Endothelial cell of umbilical vein (primary cell): ENCODE data around the gene IL4R.

Source experiments
- CTCF ChIP-seq, 2 donors: IDR thresholded peaks; 1 replicate in 1 of 2; 2 replicates in 1 of 2; pipeline ENCODE4 v1.5.1; 2011; ENCODE audit warnings: low read length in 2 of 2, mild to moderate bottlenecking in 2 of 2, moderate library complexity in 2 of 2, control low read depth in 1 of 2, inconsistent platforms in 1 of 2, low read depth in 1 of 2; ENCODE audit not compliant: insufficient read depth in 1 of 2; ENCODE audit errors: extremely low read depth in 1 of 2
- EZH2 ChIP-seq: IDR thresholded peaks from 2 replicates; pipeline ENCODE4 v1.6.1; 2012; ENCODE audit warnings: borderline replicate concordance, low read depth, mild to moderate bottlenecking, moderate library complexity, low read length, inconsistent platforms; ENCODE audit not compliant: severe bottlenecking
- GATA2 ChIP-seq: IDR thresholded peaks from 2 replicates; pipeline ENCODE4 v1.7.0; 2011; ENCODE audit warnings: low read depth, mild to moderate bottlenecking, moderate library complexity, mixed read lengths, low read length; ENCODE audit not compliant: insufficient read length, insufficient read depth

GRCh38 chr16:27346819-27347218, 33.0 kb downstream of the IL4R start:
- TF ChIP-seq EZH2 = no peak
- TF ChIP-seq GATA2 = no peak
- no peak for TF ChIP-seq CTCF (IDR thresholded peaks at IDR 0.05; ENCODE audit: extremely low read depth in 1 of 2, insufficient read depth in 1 of 2, low read depth in 1 of 2, low read length in 2 of 2)
